Measurements from ENCODE around the gene SLC39A11.
"Not testable (repeated sequence)": the region's sequence is repeated elsewhere in the genome, so short reads cannot be mapped to it uniquely, and the experiment has no call there.

SLC39A11 gene

GRCh38 chr17:72643575-72644216, 448.8 kb downstream of the SLC39A11 start:
- no peak for TF ChIP-seq EZH2phosphoT487 (IDR thresholded peaks at IDR 0.05; ENCODE audit: low read depth)
- no peak for TF ChIP-seq CTCF (IDR thresholded peaks at IDR 0.05; ENCODE audit: low read depth, low read length)
- Histone ChIP-seq H3K4me2 (ENCODE audit: low read length) (no peak overlapping the region), H3K79me2 (ENCODE audit: low read length) (no peaks in the 10 kb centered on the region)

GRCh38 chr17:72642720-72643119, 449.8 kb downstream of the SLC39A11 start:
- Histone ChIP-seq H3K4me3 (ENCODE audit: low read length) (no peak overlapping the region), H3K36me3 (replicated peaks; ENCODE audit: low read depth, low read length) (no peaks in the 10 kb centered on the region), H4K20me1 (ENCODE audit: insufficient read depth, low read length) (no peaks in the 10 kb centered on the region), H3K9ac (ENCODE audit: low read length) (no peak overlapping the region), H3K4me1 (ENCODE audit: low read length) (no peaks in the 10 kb centered on the region), H3K27me3 (ENCODE audit: low read depth, low read length) (no peaks in the 10 kb centered on the region), H3K9me3 (ENCODE audit: insufficient read depth, low read length) (no peaks in the 10 kb centered on the region), H3K4me2 (ENCODE audit: low read length) (no peak overlapping the region), H3K79me2 (ENCODE audit: low read length) (no peaks in the 10 kb centered on the region), H2AFZ (ENCODE audit: low read depth, low read length) (no peak overlapping the region), H3K27ac (ENCODE audit: low read length) (no peak overlapping the region)
- no peak for TF ChIP-seq CTCF (IDR thresholded peaks at IDR 0.05; ENCODE audit: low read depth, low read length)
- TF ChIP-seq EZH2phosphoT487 (IDR thresholded peaks at IDR 0.05; ENCODE audit: low read depth), result no peak

More at GRCh38 chr17:72643575-72644216, 448.8 kb downstream of the SLC39A11 start:
- Histone ChIP-seq H3K27me3 (ENCODE audit: low read depth, low read length) (no peaks in the 10 kb centered on the region), H3K4me3 (ENCODE audit: low read length) (no peak overlapping the region), H3K9me3 (ENCODE audit: insufficient read depth, low read length) (no peaks in the 10 kb centered on the region), H3K4me1 (ENCODE audit: low read length) (no peaks in the 10 kb centered on the region), H3K27ac (ENCODE audit: low read length) (no peak overlapping the region), H3K36me3 (replicated peaks; ENCODE audit: low read depth, low read length) (no peaks in the 10 kb centered on the region), H2AFZ (ENCODE audit: low read depth, low read length) (no peak overlapping the region), H4K20me1 (ENCODE audit: insufficient read depth, low read length) (no peaks in the 10 kb centered on the region), H3K9ac (ENCODE audit: low read length) (no peak overlapping the region)

DNA sequence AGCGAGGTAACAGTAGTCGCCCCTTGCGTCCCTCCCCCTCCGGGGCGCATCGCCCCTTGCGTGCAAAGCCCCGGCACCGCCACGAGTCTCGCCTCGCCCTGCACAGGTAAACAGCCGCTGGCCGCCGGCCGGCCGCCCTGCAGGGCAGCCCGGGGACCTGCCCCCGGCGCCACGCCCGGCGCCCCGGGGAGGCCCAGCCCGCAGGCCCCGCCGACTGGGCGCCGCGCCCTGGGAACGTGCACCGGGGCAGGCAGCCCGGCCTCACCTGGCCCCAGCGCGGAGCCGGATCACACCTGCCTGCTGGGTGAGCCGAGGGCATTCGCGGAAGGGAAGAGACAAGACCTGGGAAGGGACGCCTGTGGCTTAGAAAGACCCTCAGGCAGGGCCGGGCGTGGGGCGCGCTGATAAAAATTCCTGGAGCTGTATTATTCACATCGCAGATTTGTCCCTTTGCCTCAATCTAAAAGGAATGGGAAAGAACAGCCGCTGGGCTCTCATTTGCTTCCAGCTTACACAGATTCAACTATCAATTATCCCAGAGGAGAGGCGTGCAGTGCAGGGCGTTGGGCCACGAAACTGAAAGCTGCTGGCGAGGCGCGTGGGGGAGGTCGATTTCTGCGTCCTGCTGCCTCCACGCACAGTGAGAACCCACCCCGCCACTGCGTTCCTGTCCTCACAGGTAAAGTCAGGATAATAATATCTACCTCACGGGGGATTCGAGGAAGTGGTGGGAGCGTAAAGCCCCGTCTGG, 451.9 kb downstream of the SLC39A11 start:
- Histone ChIP-seq H3K4me3 (ENCODE audit: low read length) (no peak overlapping the region), H3K4me2 (ENCODE audit: low read length) (no peak overlapping the region), H3K27ac (ENCODE audit: low read length) (no peak overlapping the region), H2AFZ (ENCODE audit: low read depth, low read length) (no peak overlapping the region), H3K9ac (ENCODE audit: low read length) (no peak overlapping the region), H3K4me1 (ENCODE audit: low read length) (no peaks in the 10 kb centered on the region), H3K9me3 (ENCODE audit: insufficient read depth, low read length) (no peaks in the 10 kb centered on the region), H3K36me3 (replicated peaks; ENCODE audit: low read depth, low read length) (no peaks in the 10 kb centered on the region), H3K79me2 (ENCODE audit: low read length) (no peaks in the 10 kb centered on the region), H4K20me1 (ENCODE audit: insufficient read depth, low read length) (no peaks in the 10 kb centered on the region), H3K27me3 (ENCODE audit: low read depth, low read length) (no peaks in the 10 kb centered on the region)
- no peak for TF ChIP-seq CTCF (IDR thresholded peaks at IDR 0.05; ENCODE audit: low read depth, low read length)
- no peak for TF ChIP-seq EZH2phosphoT487 (IDR thresholded peaks at IDR 0.05; ENCODE audit: low read depth)

DNA sequence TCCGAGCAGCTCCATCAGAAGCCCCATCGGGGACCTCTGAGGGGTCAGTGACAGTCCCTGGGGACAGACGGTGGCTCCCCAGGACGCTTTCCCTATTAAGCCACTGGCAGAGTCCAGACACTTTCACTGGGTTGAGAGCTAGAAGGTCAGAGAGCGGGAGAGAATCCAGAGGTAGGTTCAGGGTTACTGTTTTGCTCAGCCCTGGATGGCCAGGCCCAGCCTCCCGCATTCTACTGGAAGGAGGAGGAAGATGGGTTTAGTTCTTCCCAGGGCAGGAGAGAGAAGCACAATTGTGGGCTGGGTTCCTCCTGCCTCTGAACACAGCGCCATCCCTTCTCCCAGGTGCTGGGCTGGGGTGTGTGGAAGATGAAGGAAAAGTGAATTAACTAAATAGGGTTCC, 452.8 kb downstream of the SLC39A11 start:
- H3K36me3 ChIP-seq (replicated peaks; ENCODE audit: low read depth, low read length), result no peaks in the 10 kb centered on the region
- no peak overlapping the region for H3K9ac ChIP-seq (ENCODE audit: low read length)
- H3K79me2 ChIP-seq (ENCODE audit: low read length), result no peaks in the 10 kb centered on the region
- H3K4me3 ChIP-seq (ENCODE audit: low read length), result no peak overlapping the region
- H4K20me1 ChIP-seq (ENCODE audit: insufficient read depth, low read length), result no peaks in the 10 kb centered on the region
- no peaks in the 10 kb centered on the region for H3K4me1 ChIP-seq (ENCODE audit: low read length)
- no peaks in the 10 kb centered on the region for H3K27me3 ChIP-seq (ENCODE audit: low read depth, low read length)
- no peak overlapping the region for H2AFZ ChIP-seq (ENCODE audit: low read depth, low read length)
- TF ChIP-seq EZH2phosphoT487 (IDR thresholded peaks at IDR 0.05; ENCODE audit: low read depth), result no peak
- no peak overlapping the region for H3K4me2 ChIP-seq (ENCODE audit: low read length)
- H3K27ac ChIP-seq (ENCODE audit: low read length), result no peak overlapping the region
- H3K9me3 ChIP-seq (ENCODE audit: insufficient read depth, low read length), result no peaks in the 10 kb centered on the region

DNA sequence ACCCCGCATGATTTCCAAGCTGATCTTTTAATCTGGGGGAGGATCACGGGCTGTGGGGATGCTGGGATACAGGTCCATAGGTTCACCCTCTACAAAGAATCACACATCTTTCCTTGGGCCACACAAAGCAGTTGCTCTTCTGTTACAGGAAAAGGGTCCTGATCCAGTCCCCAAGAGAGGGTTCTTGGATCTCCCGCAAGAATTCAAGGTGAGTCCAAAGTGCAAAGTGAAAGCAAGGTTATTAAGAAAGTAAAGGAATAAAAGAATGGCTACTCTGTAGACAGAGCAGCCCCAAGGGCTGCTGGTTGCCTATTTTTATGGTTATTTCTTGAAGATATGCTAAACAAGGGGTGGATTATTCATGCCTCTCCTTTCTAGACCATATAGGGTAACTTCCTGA, 453.6 kb downstream of the SLC39A11 start:
- not testable (repeated sequence) for H3K4me2 ChIP-seq (ENCODE audit: low read length); H2AFZ ChIP-seq (ENCODE audit: low read depth, low read length); H3K4me1 ChIP-seq (ENCODE audit: low read length); H3K4me3 ChIP-seq (ENCODE audit: low read length); H4K20me1 ChIP-seq (ENCODE audit: insufficient read depth, low read length); H3K79me2 ChIP-seq (ENCODE audit: low read length); H3K27ac ChIP-seq (ENCODE audit: low read length); H3K27me3 ChIP-seq (ENCODE audit: low read depth, low read length); H3K9ac ChIP-seq (ENCODE audit: low read length); H3K36me3 ChIP-seq (replicated peaks; ENCODE audit: low read depth, low read length); H3K9me3 ChIP-seq (ENCODE audit: insufficient read depth, low read length)

Data from OCI-LY3 (cell line).